Adrenal gland (tissue), 5 donors: ENCODE measurements around the gene ANO6.

Experiments used
- CTCF ChIP-seq, 6 experiments: fragments of 450-650 bp in 4 of 6; fragments of 200-600 bp in 2 of 6; sonication (generic) in 1 of 6; IDR thresholded peaks; 1 replicate in 5 of 6; 2 replicates in 1 of 6; pipeline versions ENCODE4 v1.5.1 to v1.8.0; 2016 to 2021; ENCODE audit warnings: antibody characterized with exemption in 6 of 6, mild to moderate bottlenecking in 2 of 6, moderate library complexity in 1 of 6
- POLR2A ChIP-seq, 2 donors: fragments of 450-650 bp; IDR thresholded peaks; one replicate each; pipeline ENCODE4 v1.6.1; 2017; ENCODE audit warnings: antibody characterized with exemption in 2 of 2, mild to moderate bottlenecking in 2 of 2, moderate library complexity in 1 of 2
- donor health status: DM: no; HTN: no; CAD: no.

GRCh38 chr12:45214749-45215418, 1.0 kb upstream of the ANO6 start:
- no peak for TF ChIP-seq CTCF (IDR thresholded peaks at IDR 0.05)
- TF ChIP-seq POLR2A (IDR thresholded peaks at IDR 0.05), result no peak
